NB4 (cell line): ENCODE data around the gene HAPLN2.
"Not testable (repeated sequence)": the region's sequence is repeated elsewhere in the genome, so short reads cannot be mapped to it uniquely, and the experiment has no call there.

ENCODE experiments used
- DNase-seq: peaks from one replicate; pipeline ENCODE4 v3.0.0; 2010; ENCODE audit warnings: low read depth
- H3K4me3 ChIP-seq: one replicate; pipeline ENCODE4 v1.5.1; 2011; ENCODE audit warnings: mild to moderate bottlenecking, low read depth, low read length, moderate library complexity
- MYC ChIP-seq: IDR thresholded peaks from 2 replicates; pipeline ENCODE4 v1.6.1; 2011; ENCODE audit warnings: low read depth, low read length
- POLR2A ChIP-seq: IDR thresholded peaks from 2 replicates; pipeline ENCODE4 v1.6.1; 2011; ENCODE audit warnings: mild to moderate bottlenecking; ENCODE audit not compliant: insufficient read length; ENCODE audit errors: extremely low read depth
- TF ChIP-seq, protein P1 (sequence below): IDR thresholded peaks from 2 replicates; pipeline ENCODE4 v1.6.1; 2011; ENCODE audit warnings: low read depth, low read length
- TF ChIP-seq, protein P2 (sequence below): IDR thresholded peaks from one replicate; pipeline ENCODE4 v1.5.1; 2012; ENCODE audit warnings: low read depth, low read length

Gene HAPLN2

GRCh38 chr1:156625436-156626078 is 6.3 kb downstream of the HAPLN2 start:
- TF ChIP-seq, protein P1, sequence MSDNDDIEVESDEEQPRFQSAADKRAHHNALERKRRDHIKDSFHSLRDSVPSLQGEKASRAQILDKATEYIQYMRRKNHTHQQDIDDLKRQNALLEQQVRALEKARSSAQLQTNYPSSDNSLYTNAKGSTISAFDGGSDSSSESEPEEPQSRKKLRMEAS: no peak
- TF ChIP-seq, protein P2, sequence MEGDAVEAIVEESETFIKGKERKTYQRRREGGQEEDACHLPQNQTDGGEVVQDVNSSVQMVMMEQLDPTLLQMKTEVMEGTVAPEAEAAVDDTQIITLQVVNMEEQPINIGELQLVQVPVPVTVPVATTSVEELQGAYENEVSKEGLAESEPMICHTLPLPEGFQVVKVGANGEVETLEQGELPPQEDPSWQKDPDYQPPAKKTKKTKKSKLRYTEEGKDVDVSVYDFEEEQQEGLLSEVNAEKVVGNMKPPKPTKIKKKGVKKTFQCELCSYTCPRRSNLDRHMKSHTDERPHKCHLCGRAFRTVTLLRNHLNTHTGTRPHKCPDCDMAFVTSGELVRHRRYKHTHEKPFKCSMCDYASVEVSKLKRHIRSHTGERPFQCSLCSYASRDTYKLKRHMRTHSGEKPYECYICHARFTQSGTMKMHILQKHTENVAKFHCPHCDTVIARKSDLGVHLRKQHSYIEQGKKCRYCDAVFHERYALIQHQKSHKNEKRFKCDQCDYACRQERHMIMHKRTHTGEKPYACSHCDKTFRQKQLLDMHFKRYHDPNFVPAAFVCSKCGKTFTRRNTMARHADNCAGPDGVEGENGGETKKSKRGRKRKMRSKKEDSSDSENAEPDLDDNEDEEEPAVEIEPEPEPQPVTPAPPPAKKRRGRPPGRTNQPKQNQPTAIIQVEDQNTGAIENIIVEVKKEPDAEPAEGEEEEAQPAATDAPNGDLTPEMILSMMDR: peak; percentile 79

DNA sequence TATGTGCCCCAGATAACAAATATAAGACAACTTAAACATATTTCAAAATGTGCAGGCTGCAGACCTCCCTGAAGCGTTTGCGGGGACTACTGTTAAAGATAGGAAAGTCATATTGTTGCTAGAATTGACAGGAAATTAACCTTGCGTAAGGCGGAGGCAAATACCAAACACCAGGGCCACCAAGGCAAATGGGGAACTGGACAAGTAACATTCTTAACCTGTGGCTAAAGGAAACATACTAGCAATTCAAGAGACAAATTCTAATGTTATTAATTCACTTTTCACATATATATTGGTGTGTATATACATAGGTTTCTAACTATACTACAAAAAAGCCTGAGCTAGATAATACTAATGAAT is 6.8 kb downstream of the HAPLN2 start:
- no peak for DNase-seq

More at GRCh38 chr1:156625436-156626078, 6.3 kb downstream of the HAPLN2 start:
- DNase-seq: peak; percentile 52
- no peak overlapping the region for H3K4me3 ChIP-seq

GRCh38 chr1:156627313-156627880 is 8.2 kb downstream of the HAPLN2 start:
- TF ChIP-seq POLR2A (no peak), MYC (no peak)
- TF ChIP-seq, protein P1: peak; percentile 87
- TF ChIP-seq, protein P2: peak; percentile 84
- peak; percentile 54 for DNase-seq
- H3K4me3 ChIP-seq: no peak overlapping the region

More for the DNA sequence above, 6.8 kb downstream of the HAPLN2 start:
- TF ChIP-seq, protein P2: no peak
- TF ChIP-seq POLR2A (no peak), MYC (no peak)
- TF ChIP-seq, protein P1: no peak
- H3K4me3 ChIP-seq: no peak overlapping the region

DNA sequence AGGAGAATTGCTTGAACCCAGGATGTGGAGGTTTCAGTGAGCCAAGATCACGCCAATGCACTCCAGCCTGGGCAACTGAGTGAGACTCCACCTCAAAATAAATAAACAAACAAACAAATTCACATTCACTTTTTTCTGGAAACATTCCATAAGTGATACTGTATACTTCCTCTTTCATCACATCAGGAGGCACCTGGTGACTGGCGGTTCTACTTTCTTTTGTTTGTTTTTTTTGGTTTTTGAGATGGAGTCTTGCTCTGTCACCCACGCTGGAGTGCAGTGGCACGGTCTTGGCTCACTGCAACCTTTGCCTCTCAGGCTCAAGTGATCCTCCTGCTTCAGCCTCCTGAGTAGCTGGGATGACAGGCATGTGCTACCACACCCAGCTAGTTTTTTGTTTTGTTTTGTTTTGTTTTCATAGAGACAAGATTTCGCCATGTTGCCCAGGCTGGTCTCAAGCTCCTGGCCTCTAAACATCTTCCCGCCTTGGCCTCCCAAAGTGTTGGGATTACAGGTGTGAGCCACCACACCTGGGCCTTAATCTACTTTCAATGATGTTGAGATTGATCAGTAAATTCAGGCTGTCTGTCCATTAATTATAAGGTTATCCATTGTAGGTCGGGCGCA is 10.7 kb downstream of the HAPLN2 start:
- TF ChIP-seq, protein P1: no peak
- no peak for TF ChIP-seq MYC
- no peak for TF ChIP-seq POLR2A
- TF ChIP-seq, protein P2: no peak
- DNase-seq: no peak
- no peak overlapping the region for H3K4me3 ChIP-seq

- H3K4me3 ChIP-seq, DNase-seq: not testable (repeated sequence)
These were observed 11.9 kb downstream of the HAPLN2 start for GRCh38 chr1:156631152-156631551.

GRCh38 chr1:156632355-156632754 is 13.1 kb downstream of the HAPLN2 start:
- no peak for TF ChIP-seq POLR2A
- TF ChIP-seq, protein P1: no peak
- TF ChIP-seq MYC: no peak
- TF ChIP-seq, protein P2: no peak
- DNase-seq: no peak
- no peak overlapping the region for H3K4me3 ChIP-seq
